ENCODE data around the gene TMEM63A.

DNA sequence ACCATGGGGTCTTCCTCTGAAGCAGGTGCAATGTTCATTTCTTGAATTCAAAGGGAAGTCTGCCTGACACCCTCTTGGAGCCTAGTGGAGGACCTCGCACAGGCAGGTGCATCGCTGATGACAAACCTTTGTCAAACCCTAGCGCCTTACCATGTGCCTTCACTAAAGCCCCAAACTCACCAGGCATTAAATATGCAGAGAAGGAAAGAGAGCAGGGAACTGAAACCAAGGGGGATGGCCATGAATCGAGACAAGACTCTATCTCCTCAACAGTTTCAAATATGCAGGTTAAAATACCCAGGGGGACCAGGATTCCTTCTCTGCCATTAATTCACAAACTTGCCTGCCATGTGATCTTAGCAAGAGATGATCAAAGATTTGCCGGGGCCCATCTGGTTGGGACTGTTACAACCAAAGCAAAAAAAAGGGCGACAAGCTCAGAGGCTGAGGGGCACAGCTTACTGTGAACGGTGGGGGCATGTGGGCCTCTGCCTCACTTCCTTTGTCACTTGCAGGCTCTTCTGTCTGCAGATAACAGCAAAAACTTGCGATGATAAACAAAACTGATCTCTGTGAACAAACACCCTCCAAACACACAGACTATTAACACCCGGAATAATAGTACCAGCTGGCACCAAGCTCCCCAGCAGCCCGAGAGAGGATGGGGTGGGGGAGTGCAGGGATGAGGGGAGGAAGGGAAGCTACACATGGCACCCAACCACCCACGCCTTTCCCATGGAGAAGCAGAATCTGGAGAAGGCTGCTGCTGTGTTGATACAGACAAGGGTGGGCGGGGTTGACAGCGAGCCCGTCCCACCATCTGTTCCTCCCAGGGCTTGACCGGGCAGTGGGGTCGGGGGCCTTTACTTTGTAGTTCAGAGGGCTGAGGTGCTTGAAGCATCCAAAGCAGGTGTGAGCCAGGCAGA lies 33.9 kb downstream of the TMEM63A start:
- no peak for TF ChIP-seq CTCF (IDR thresholded peaks at IDR 0.05; ENCODE audit: low read depth, low read length, poor library complexity, severe bottlenecking)
- TF ChIP-seq EZH2phosphoT487 (IDR thresholded peaks at IDR 0.05; ENCODE audit: borderline replicate concordance, low read length) = no peak

All from DOHH2 (cell line).